HL-60 (cell line): ENCODE data around the gene HINT1.

Experiments used
- CTCF ChIP-seq: IDR thresholded peaks from one replicate; pipeline ENCODE4 v1.5.1; 2011; ENCODE audit warnings: low read length, control low read depth, inconsistent platforms; ENCODE audit not compliant: insufficient read depth
- GABPA ChIP-seq: IDR thresholded peaks from 2 replicates; pipeline ENCODE4 v1.6.1; 2012; ENCODE audit warnings: low read depth
- POLR2AphosphoS5 ChIP-seq: IDR thresholded peaks from 2 replicates; pipeline ENCODE4 v1.6.1; 2012; ENCODE audit warnings: low read depth
- REST ChIP-seq: IDR thresholded peaks from 2 replicates; pipeline ENCODE4 v1.6.1; 2012; ENCODE audit warnings: low read depth; ENCODE audit not compliant: insufficient replicate concordance

GRCh38 chr5:131139321-131139720 lies 25.7 kb downstream of the HINT1 start:
- TF ChIP-seq CTCF (no peak), POLR2AphosphoS5 (no peak), REST (no peak), GABPA (no peak)
